K562 (cell line): ENCODE measurements around the gene NGRN. TPM values are rescaled to one million over a fixed set of nuclear protein-coding genes. Genes with fewer than 3 reads are reported as not detected.
A peak's percentile ranks its signal among the peaks of the same experiment; 100 is the strongest.
"Not testable (repeated sequence)": the region's sequence is repeated elsewhere in the genome, so short reads cannot be mapped to it uniquely, and the experiment has no call there.

ENCODE experiments used
- ATAC-seq: fragments of 200-7000 bp; cut with Tn5 transposase; 3 replicates; pipeline ENCODE4 v1.9.1; 2020; ENCODE audit warnings: moderate library complexity
- BruUV-seq: library from RNA; stranded (reverse); fragments of 400-500 nt; replicated peaks from 2 replicates; lab custom pipeline; 2021; lab: Mats Ljungman, UMichigan
- CTCF ChIA-PET: fragments of 300-600 bp; formaldehyde crosslinking; extraction: SDS; loops from one replicate; lab custom pipeline; 2021; ENCODE audit warnings: low intra/inter-chr PET ratio; lab: Yijun Ruan, JAX
- POLR2A ChIA-PET: fragments of 300-600, 350-650 bp; sonication (Branson Sonifier 250); formaldehyde crosslinking; extraction: SDS; loops from one replicate; lab custom pipeline; 2021; ENCODE audit warnings: antibody characterized with exemption, inconsistent platforms; lab: Yijun Ruan, JAX
- DNase-seq, 4 experiments: peaks; one replicate each; pipeline versions ENCODE4 v3.0.0 to v3.0.0-alpha.2; 2011 to 2018; ENCODE audit warnings: low spot score in 3 of 4, mixed read lengths in 3 of 4; ENCODE audit errors: extremely low read depth in 1 of 4
- FAIRE-seq: peaks from 2 replicates; lab custom pipeline; 2011; peaks lifted over from hg19 to GRCh38; lab: Jason Lieb, UNC
- H2AFZ ChIP-seq: 2 replicates; pipeline ENCODE4 v1.6.0; 2011; ENCODE audit warnings: low read depth, low read length, control low read depth, inconsistent platforms
- H3K27ac ChIP-seq: fragments of 200-600 bp; 3 replicates; pipeline ENCODE4 v1.8.0; 2011; ENCODE audit warnings: low read depth, mild to moderate bottlenecking, control low read depth, inconsistent platforms, low read length, moderate library complexity, mixed read lengths; ENCODE audit errors: extremely low read depth
- H3K27me3 ChIP-seq, 2 experiments: fragments of 300-600 bp in 1 of 2; 2 replicates in 1 of 2; 3 replicates in 1 of 2; pipeline versions ENCODE4 v1.6.0 to v1.8.0; 2011; ENCODE audit warnings: inconsistent platforms in 2 of 2, low read length in 2 of 2, mild to moderate bottlenecking in 1 of 2, mixed read lengths in 1 of 2, moderate library complexity in 1 of 2; ENCODE audit not compliant: control insufficient read depth in 2 of 2, insufficient read depth in 2 of 2
- H3K36me3 ChIP-seq: fragments of 300-600 bp; 3 replicates; pipeline ENCODE4 v1.8.0; 2011; ENCODE audit warnings: mild to moderate bottlenecking, low read length, inconsistent platforms; ENCODE audit not compliant: control insufficient read depth, insufficient read depth
- H3K4me1 ChIP-seq, 2 experiments: fragments of 200-600 bp in 1 of 2; replicated peaks in 1 of 2; 2 replicates in 1 of 2; 3 replicates in 1 of 2; pipeline versions ENCODE4 v1.5.1 to v1.8.0; 2011; ENCODE audit warnings: inconsistent platforms in 2 of 2, low read length in 2 of 2, mild to moderate bottlenecking in 1 of 2, mixed read lengths in 1 of 2, moderate library complexity in 1 of 2; ENCODE audit not compliant: control insufficient read depth in 2 of 2, insufficient read depth in 2 of 2
- H3K4me2 ChIP-seq: 2 replicates; pipeline ENCODE4 v1.6.1; 2011; ENCODE audit warnings: low read length, control low read depth, inconsistent platforms, mixed read lengths; ENCODE audit not compliant: insufficient read depth
- H3K4me3 ChIP-seq: fragments of 200-600 bp; sonication (generic), shearing (Covaris generic); 2 replicates; pipeline ENCODE4 v1.5.1; 2016; ENCODE audit warnings: control low read depth, inconsistent platforms
- H3K79me2 ChIP-seq: fragments of 200-600 bp; 3 replicates; pipeline ENCODE4 v1.8.0; 2011; ENCODE audit warnings: low read length, inconsistent platforms; ENCODE audit not compliant: control insufficient read depth, insufficient read depth
- H3K9ac ChIP-seq, 2 experiments: 2 replicates each; pipeline versions ENCODE4 v1.6.0 to v1.6.1; 2011; ENCODE audit warnings: low read depth in 2 of 2, low read length in 2 of 2, control low read depth in 1 of 2, inconsistent platforms in 1 of 2, mild to moderate bottlenecking in 1 of 2, mixed read lengths in 1 of 2; ENCODE audit not compliant: insufficient read depth in 1 of 2
- H3K9me1 ChIP-seq: one replicate; pipeline ENCODE4 v1.6.0; 2011; ENCODE audit warnings: inconsistent platforms, mild to moderate bottlenecking, low read length, moderate library complexity; ENCODE audit not compliant: control insufficient read depth, insufficient read depth
- H3K9me3 ChIP-seq: replicated peaks from 2 replicates; pipeline ENCODE4 v1.5.1; 2011; ENCODE audit warnings: low read depth, low read length, inconsistent platforms; ENCODE audit not compliant: control insufficient read depth, insufficient read depth
- H4K20me1 ChIP-seq: replicated peaks from 2 replicates; pipeline ENCODE4 v1.6.1; 2011; ENCODE audit warnings: low read length, inconsistent platforms, mixed read lengths; ENCODE audit not compliant: control insufficient read depth, insufficient read depth
- MEF2D ChIP-seq: conservative IDR thresholded peaks from 2 replicates; pipeline ENCODE4 v1.6.1; 2016; ENCODE audit warnings: low read depth, missing genetic modification characterization, missing compliant biosample characterization
- SRSF1 ChIP-seq: fragments of 200-400 bp; formaldehyde crosslinking; IDR thresholded peaks from 2 replicates; pipeline ENCODE4 v1.6.1; 2017; ENCODE audit warnings: mild to moderate bottlenecking, low read depth, low read length, moderate library complexity
- ZZZ3 ChIP-seq: fragments of 450-650 bp; IDR thresholded peaks from 2 replicates; pipeline ENCODE4 v1.6.1; 2016; ENCODE audit warnings: antibody characterized with exemption, mild to moderate bottlenecking, moderate library complexity
- WGBS: fragments of 100-300 bp; shearing (Covaris generic); methylation state at CpG from one replicate; pipeline ENCODE4 v1.1.6; 2016; ENCODE audit warnings: low coverage, mixed read lengths; ENCODE audit not compliant: insufficient coverage; ENCODE audit errors: missing lambda C conversion rate; 5-methylcytosine and 5-hydroxymethylcytosine counted together
- in situ Hi-C: fragments of 300-500 bp; cut with MboI; formaldehyde crosslinking; loops from 4 replicates; pipeline ENCODE4 v1.15.0; 2018; ENCODE audit warnings: inconsistent platforms, mixed read lengths
- intact Hi-C: fragments of 100-400 bp; cut with micrococcal nuclease; formaldehyde crosslinking; loops from 2 replicates; pipeline ENCODE4 v1.14.2; 2022
- polyA plus RNA-seq, 8 experiments: library from polyadenylated mRNA; depleted of rRNA in 4 of 8; stranded (reverse) in 5 of 8; unstranded in 3 of 8; fragments of >200 nt; fragmentation: Nextera tagmentation in 2 of 8; fragmentation: Illumina TruSeq in 1 of 8; extraction: Ambion mirVana in 2 of 8; extraction: Trizol in 1 of 8; gene quantifications; 2 replicates each; pipeline versions ENCODE4 v1.2.1 to v1.2.3, GENCODE V29; 2011 to 2014; ENCODE audit warnings: inconsistent platforms in 1 of 8, missing spikeins in 1 of 8
- total RNA-seq, 7 experiments: library from RNA; depleted of rRNA in 6 of 7; stranded (reverse); fragments of >200 nt in 6 of 7; fragmentation: Illumina TruSeq in 2 of 7; extraction: Trizol in 2 of 7; gene quantifications; 2 replicates each; pipeline versions ENCODE4 v1.2.1 to v1.2.3, GENCODE V29; 2011 to 2021; ENCODE audit warnings: low replicate concordance in 1 of 7
- TF ChIP-seq, protein P1 (sequence below): fragments of 450-650 bp; formaldehyde crosslinking; IDR thresholded peaks from 2 replicates; pipeline ENCODE4 v1.4.0; 2020; ENCODE audit warnings: mild to moderate bottlenecking, mixed read lengths

Gene NGRN
- total and polyA plus RNA-seq, 9 of the 15 experiments (the other 6 are each of a cell fraction or from before 2014, with no cell fraction given) = 14.0 to 73.4 (median 60.0) TPM

DNA sequence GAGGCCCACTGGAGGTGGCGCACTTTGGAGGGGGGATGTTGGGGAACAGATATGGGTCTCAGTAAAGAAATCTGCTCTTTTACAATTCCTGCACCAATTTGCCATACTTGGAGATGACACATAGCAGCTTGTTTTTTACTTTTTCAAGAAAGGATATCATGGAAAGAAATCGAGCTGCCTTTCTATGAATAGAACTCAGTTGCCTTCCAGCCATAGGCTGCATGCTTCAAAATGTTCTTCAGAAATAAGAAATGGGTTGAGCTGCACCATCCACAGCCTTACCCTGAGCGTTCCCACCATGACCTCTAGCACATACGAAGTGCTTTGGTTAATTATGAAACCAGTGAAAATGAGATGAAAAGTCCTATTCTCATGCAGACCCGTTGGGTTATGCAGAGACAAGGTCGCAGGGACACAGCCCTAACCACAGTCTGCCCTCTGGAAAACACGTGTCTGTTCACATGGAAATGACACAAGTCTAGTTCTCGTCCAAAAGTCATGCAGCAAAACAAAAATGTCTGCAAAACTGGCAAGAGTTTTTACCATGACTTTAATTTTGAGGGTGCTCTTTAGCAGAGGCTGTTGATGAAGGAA, 36.3 kb downstream of the NGRN start (continued):
- TF ChIP-seq MEF2D (tag) (0 out of 2 replicates have a peak, but pooled peaks have one; percentile 35), ZZZ3 (no peak), SRSF1 (no peak)
- TF ChIP-seq, protein P1, sequence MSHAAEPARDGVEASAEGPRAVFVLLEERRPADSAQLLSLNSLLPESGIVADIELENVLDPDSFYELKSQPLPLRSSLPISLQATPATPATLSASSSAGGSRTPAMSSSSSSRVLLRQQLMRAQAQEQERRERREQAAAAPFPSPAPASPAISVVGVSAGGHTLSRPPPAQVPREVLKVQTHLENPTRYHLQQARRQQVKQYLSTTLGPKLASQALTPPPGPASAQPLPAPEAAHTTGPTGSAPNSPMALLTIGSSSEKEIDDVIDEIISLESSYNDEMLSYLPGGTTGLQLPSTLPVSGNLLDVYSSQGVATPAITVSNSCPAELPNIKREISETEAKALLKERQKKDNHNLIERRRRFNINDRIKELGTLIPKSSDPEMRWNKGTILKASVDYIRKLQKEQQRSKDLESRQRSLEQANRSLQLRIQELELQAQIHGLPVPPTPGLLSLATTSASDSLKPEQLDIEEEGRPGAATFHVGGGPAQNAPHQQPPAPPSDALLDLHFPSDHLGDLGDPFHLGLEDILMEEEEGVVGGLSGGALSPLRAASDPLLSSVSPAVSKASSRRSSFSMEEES (CRISPR knock-in tag) = no peak

DNA sequence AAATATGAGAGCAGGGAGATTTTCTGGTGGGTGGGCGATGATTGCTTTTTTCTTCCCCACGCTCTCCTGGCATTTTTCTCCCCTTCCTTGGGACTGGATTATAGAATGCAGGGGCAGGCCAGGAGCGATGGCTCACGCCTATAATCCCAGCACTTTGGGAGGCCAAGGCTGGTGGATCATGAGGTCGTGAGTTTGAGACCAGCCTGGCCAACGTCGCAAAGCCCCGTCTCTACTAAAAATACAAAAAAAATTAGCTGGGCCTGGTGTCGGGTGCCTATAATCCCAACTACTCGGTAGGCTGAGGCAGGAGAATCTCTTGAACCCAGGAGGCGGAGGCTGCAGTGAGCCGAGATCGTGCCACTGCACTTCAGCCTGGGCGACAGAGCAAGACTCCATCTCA, 39.9 kb downstream of the NGRN start:
- H3K27ac ChIP-seq, H3K79me2 ChIP-seq, H3K9ac ChIP-seq, intact Hi-C loops, H4K20me1 ChIP-seq, H2AFZ ChIP-seq, ATAC-seq, FAIRE-seq, H3K4me2 ChIP-seq, DNase-seq, H3K9me3 ChIP-seq, H3K9me1 ChIP-seq, CTCF ChIA-PET, BruUV-seq, H3K27me3 ChIP-seq, H3K36me3 ChIP-seq, H3K4me3 ChIP-seq: not testable (repeated sequence)
- H3K4me1 ChIP-seq = peaks cover 10 to 18% of the 10 kb centered on the region in 2 experiments
- in situ Hi-C loops = loop anchor here (25.0 kb wide), 1 partner anchor 932 kb away; no protein-coding TSS in a partner anchor
- WGBS = 76% methylated on average over 12 of the region's 14 CpGs
- POLR2A ChIA-PET = interaction anchor here (0.6 kb wide), 1 partner anchor 387 kb away, joined by 3 read pairs; no protein-coding TSS in a partner anchor
